ENCODE results near the gene BTBD16. TPM values are rescaled to one million over a fixed set of nuclear protein-coding genes. Genes with fewer than 3 reads are reported as not detected.
A peak's percentile ranks its signal among the peaks of the same experiment; 100 is the strongest.

BTBD16 gene
- total RNA-seq, 2 experiments from 2014 or later, result 0.06 TPM; not detected in 1

GRCh38 chr10:122292376-122292775 is 21.3 kb downstream of the BTBD16 start:
- no peaks in the 10 kb centered on the region for H3K9me2 ChIP-seq (ENCODE audit: insufficient read depth, low read length)
- ChIA-PET POLR2A (interaction anchor here (1.0 kb wide), 1 partner anchor 141 kb away, joined by 5 read pairs; no protein-coding TSS in a partner anchor), CTCF (ENCODE audit: unreplicated experiment) (no interaction called here)
- H3K4me1 ChIP-seq (ENCODE audit: insufficient read depth, low read length, poor library complexity, severe bottlenecking), result no peaks in the 10 kb centered on the region
- H3K9me3 ChIP-seq (ENCODE audit: low read length), result no peaks in the 10 kb centered on the region
- H3K4me2 ChIP-seq (ENCODE audit: low read length), result no peak overlapping the region
- no peaks in the 10 kb centered on the region for H3K36me3 ChIP-seq (ENCODE audit: insufficient read depth, low read length)
- H3K79me2 ChIP-seq (ENCODE audit: insufficient read depth, low read depth, low read length), result no peaks in the 10 kb centered on the region
- no TSS peak for BruUV-seq (replicated peaks)
- TF ChIP-seq, protein P1, sequence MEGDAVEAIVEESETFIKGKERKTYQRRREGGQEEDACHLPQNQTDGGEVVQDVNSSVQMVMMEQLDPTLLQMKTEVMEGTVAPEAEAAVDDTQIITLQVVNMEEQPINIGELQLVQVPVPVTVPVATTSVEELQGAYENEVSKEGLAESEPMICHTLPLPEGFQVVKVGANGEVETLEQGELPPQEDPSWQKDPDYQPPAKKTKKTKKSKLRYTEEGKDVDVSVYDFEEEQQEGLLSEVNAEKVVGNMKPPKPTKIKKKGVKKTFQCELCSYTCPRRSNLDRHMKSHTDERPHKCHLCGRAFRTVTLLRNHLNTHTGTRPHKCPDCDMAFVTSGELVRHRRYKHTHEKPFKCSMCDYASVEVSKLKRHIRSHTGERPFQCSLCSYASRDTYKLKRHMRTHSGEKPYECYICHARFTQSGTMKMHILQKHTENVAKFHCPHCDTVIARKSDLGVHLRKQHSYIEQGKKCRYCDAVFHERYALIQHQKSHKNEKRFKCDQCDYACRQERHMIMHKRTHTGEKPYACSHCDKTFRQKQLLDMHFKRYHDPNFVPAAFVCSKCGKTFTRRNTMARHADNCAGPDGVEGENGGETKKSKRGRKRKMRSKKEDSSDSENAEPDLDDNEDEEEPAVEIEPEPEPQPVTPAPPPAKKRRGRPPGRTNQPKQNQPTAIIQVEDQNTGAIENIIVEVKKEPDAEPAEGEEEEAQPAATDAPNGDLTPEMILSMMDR (conservative IDR thresholded peaks at IDR 0.05; ENCODE audit: low read length), result no peak
- TF ChIP-seq EZH2phosphoT487 (IDR thresholded peaks at IDR 0.05; ENCODE audit: borderline replicate concordance, low read depth, low read length), result no peak
- no peak overlapping the region for H2AFZ ChIP-seq (ENCODE audit: low read length)
- DNase-seq (ENCODE audit: low spot score), result no peak
- no peak overlapping the region for H3K27ac ChIP-seq (ENCODE audit: low read depth, low read length, poor library complexity, severe bottlenecking)
- intact Hi-C loops (cut with micrococcal nuclease; ENCODE audit: unreplicated experiment), result no loop called here
- H3K4me3 ChIP-seq (ENCODE audit: low read depth, low read length, poor library complexity, severe bottlenecking), result no peak overlapping the region
- no peaks in the 10 kb centered on the region for H4K20me1 ChIP-seq (ENCODE audit: insufficient read depth, low read length)

DNA sequence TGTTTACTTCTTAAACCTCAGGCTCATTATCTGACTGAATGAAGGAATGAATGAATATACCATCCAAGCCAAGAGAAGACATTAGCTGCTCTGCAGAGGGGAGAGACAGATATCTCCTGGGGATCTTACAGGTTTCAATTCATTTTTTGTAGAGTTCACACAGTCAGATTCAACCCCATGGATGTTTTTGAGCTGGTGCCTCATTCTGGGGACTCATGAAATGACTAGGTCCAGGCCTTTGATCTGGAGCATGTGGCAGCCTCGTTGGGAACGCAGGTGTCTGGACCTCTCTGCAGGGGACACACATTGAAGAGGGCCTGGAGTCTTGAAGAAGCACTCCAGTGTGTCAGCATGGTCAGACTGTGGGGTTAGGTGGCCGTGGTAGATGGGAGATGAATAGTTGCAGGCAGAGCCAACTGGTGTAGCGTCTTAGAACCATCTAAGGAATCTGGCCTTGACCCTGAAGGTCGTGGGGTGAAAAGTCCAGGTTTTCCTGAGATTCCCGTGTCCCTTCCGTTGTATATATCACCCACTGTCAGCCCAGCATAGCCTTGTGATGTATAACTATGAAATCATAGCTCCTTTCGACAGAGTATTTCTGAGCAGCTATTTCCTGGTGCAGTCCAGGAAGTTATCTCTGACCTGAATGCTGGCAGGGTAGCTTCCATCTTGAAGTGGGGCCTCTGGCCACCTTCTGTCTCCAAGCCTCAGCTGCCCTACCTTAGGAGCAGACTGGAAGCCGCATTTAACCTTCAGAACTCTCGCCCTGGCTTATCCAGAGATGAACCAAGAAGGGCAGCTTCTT is 22.3 kb downstream of the BTBD16 start:
- POLR2A ChIA-PET, result interaction anchor here (0.6 to 1.0 kb wide), 2 partner anchors 23 to 140 kb away, joined by 3 to 5 read pairs; no protein-coding TSS in a partner anchor
- no peaks in the 10 kb centered on the region for H3K79me2 ChIP-seq (ENCODE audit: insufficient read depth, low read depth, low read length)
- CTCF ChIA-PET (ENCODE audit: unreplicated experiment), result interaction anchor here (1.2 kb wide), 1 partner anchor 12 kb away, joined by 3 read pairs; no protein-coding TSS in a partner anchor
- H3K4me2 ChIP-seq (ENCODE audit: low read length), result no peak overlapping the region
- H4K20me1 ChIP-seq (ENCODE audit: insufficient read depth, low read length), result no peaks in the 10 kb centered on the region
- H2AFZ ChIP-seq (ENCODE audit: low read length), result 0 out of 2 replicates have a peak overlapping the region, but pooled peaks have one; percentile 29
- DNase-seq (ENCODE audit: low spot score), result no peak
- H3K9me3 ChIP-seq (ENCODE audit: low read length), result no peaks in the 10 kb centered on the region
- H3K36me3 ChIP-seq (ENCODE audit: insufficient read depth, low read length), result no peaks in the 10 kb centered on the region
- H3K4me3 ChIP-seq (ENCODE audit: low read depth, low read length, poor library complexity, severe bottlenecking), result no peak overlapping the region
- intact Hi-C loops (cut with micrococcal nuclease; ENCODE audit: unreplicated experiment), result no loop called here
- H3K9me2 ChIP-seq (ENCODE audit: insufficient read depth, low read length), result no peaks in the 10 kb centered on the region
- no peaks in the 10 kb centered on the region for H3K4me1 ChIP-seq (ENCODE audit: insufficient read depth, low read length, poor library complexity, severe bottlenecking)
- no peak overlapping the region for H3K27ac ChIP-seq (ENCODE audit: low read depth, low read length, poor library complexity, severe bottlenecking)
- no TSS peak for BruUV-seq (replicated peaks)
- TF ChIP-seq, protein P1 (conservative IDR thresholded peaks at IDR 0.05; ENCODE audit: low read length), result no peak
- TF ChIP-seq EZH2phosphoT487 (IDR thresholded peaks at IDR 0.05; ENCODE audit: borderline replicate concordance, low read depth, low read length), result no peak

- ChIA-PET POLR2A (interaction anchor here (0.6 kb wide), 1 partner anchor 23 kb away, joined by 3 read pairs; no protein-coding TSS in a partner anchor), CTCF (ENCODE audit: unreplicated experiment) (interaction anchor here (1.2 kb wide), 1 partner anchor 12 kb away, joined by 3 read pairs; no protein-coding TSS in a partner anchor)
- TF ChIP-seq, protein P1 (conservative IDR thresholded peaks at IDR 0.05; ENCODE audit: low read length), result no peak
- no peak for TF ChIP-seq EZH2phosphoT487 (IDR thresholded peaks at IDR 0.05; ENCODE audit: borderline replicate concordance, low read depth, low read length)
- intact Hi-C loops (cut with micrococcal nuclease; ENCODE audit: unreplicated experiment), result no loop called here
- Histone ChIP-seq H3K4me2 (ENCODE audit: low read length) (no peak overlapping the region), H3K9me2 (ENCODE audit: insufficient read depth, low read length) (no peaks in the 10 kb centered on the region), H3K27ac (ENCODE audit: low read depth, low read length, poor library complexity, severe bottlenecking) (no peak overlapping the region), H3K36me3 (ENCODE audit: insufficient read depth, low read length) (no peaks in the 10 kb centered on the region), H3K4me1 (ENCODE audit: insufficient read depth, low read length, poor library complexity, severe bottlenecking) (peaks cover 2% of the 10 kb centered on the region), H3K79me2 (ENCODE audit: insufficient read depth, low read depth, low read length) (no peaks in the 10 kb centered on the region), H3K9me3 (ENCODE audit: low read length) (no peaks in the 10 kb centered on the region), H4K20me1 (ENCODE audit: insufficient read depth, low read length) (no peaks in the 10 kb centered on the region), H2AFZ (ENCODE audit: low read length) (0 out of 2 replicates have a peak overlapping the region, but pooled peaks have one; percentile 29), H3K4me3 (ENCODE audit: low read depth, low read length, poor library complexity, severe bottlenecking) (no peak overlapping the region)
- BruUV-seq (replicated peaks), result no TSS peak
- DNase-seq (ENCODE audit: low spot score), result no peak
These were observed 22.9 kb downstream of the BTBD16 start for GRCh38 chr10:122293961-122294380.
